Hematopoietic multipotent progenitor cell treated with erythropoietin and hydrocortisone succinate and interleukin-3 and kit ligand, for 6 days (in vitro differentiated cells): ENCODE measurements around the gene CA12.
"Not testable (repeated sequence)": the region's sequence is repeated elsewhere in the genome, so short reads cannot be mapped to it uniquely, and the experiment has no call there.

Experiments
- DNase-seq: peaks from one replicate; pipeline ENCODE4 v3.0.0-alpha.2; 2015

Gene CA12

DNA sequence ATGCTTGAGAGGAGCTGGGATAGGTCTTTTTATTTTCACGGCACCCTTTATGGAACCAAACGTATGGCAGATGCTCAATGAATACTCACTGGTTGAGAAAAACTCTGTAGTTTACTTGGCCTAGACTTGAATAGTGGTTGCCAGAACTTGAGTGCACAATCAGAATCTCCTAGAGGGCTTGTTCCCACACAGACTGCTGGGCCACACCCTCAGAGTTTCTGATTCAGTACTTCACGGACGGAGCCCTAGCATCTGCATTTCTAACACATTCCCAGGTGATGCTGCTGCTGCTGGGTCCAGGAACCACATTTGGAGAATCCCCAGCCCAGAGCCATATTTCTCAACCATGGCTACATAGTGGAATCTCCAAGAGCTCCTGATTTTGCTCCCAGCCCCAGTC lies 24.6 kb downstream of the CA12 start:
- DNase-seq, result no peak

DNA sequence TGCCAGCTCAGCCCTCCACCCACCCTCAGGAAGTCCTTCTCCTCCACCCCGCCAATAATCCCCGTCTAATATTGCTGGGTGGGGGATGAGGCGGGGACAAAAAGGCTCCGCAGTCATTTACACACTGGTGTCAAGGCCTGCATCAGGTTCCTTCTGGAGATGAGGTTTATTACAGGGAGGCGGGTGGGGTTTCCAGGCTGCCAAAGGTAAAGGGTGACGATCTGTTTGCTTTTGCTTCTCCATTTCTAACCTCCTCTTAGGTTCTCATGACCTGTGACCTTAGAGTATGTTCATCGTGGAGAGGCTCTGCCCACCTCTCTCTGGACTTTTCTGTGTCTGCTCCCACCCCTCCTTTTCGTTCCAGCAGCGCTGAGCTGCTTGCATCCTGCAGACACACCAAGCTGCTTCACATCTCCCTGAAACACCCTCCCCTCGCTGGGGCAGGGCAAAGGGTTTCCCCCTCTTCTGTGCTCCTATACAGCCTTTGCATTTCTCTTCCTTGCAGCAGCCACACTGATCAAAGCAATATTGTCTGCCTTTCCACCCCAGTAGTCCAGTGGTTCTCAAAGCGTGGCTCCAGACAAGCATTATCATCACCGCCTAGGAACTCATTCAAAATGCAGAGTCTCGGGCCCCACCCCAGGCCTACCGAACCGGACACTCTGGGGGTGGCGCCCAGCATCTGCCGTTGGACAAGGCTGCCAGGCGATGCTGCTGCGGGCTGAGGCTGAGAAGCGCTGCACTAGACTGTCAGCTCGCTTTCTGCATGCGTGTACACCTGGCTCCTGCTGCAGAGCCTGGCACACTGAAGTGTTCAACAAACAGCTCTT lies 26.6 kb downstream of the CA12 start:
- DNase-seq, result no peak

- no peak for DNase-seq
Observed at GRCh38 chr15:63353887-63354286, 27.8 kb downstream of the CA12 start.

- DNase-seq, result no peak
Observed at GRCh38 chr15:63353261-63353660, 28.4 kb downstream of the CA12 start.

DNA sequence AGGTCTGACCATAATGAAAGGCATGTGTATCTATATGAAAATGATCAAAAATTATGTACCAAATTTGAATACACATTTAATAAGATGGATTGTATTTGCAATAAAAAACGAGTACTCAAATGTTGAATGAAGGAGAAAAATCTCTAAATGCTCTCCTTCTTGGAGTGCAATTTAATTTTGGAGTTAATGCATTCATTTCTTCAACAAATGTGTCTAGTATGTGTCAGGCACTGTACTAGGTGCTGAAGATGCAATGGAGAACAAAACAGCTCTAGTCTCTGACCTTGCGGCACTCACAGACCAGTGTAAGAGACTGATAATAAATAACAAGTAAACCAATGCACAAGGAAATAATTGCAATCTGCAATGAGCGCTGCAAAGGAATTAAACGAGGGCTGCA lies 28.8 kb downstream of the CA12 start:
- no peak for DNase-seq

GRCh38 chr15:63351170-63351569 lies 30.5 kb downstream of the CA12 start:
- no peak for DNase-seq

DNA sequence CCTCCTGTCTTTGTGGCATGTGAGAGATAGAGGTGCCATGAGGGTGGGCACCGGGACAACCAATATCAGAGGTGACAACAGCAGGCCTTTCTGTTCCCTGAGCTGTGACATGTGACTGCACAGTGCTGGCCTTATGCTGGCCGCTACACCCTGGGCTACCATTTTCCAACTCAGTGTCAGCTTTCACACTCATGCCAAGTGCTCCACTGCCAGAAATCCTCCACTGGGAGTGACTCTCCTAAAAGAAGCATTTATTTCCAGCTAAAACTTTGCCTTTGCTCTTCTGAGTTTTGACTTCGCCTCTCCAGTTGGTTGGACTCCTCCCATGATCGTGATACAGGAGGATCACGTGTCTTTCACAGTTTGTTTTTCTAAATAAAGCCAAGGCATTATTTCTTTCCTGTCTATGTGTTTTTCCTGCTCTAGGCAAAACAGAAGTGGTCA lies 31.4 kb downstream of the CA12 start:
- DNase-seq, result no peak

DNA sequence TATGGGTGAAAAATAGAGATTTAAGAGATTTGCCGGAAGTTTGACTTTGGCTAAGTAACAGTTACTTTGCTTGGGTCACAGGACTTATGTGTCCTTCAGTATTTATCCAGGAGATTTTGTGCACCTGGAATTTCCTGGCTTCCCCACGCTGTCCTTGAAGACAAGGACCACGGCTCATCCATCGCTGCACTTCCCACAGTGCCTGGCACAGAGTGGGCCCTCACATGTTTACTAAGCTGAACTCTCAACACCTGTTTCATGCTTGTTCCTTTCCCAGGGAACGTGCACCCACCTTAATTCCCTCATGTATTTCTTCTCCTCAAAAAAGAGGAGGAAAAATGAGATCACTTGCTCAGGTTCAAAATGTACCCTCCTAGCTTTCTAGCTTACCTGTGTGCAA lies 32.0 kb downstream of the CA12 start:
- DNase-seq, result no peak

- no peak for DNase-seq
Observed at GRCh38 chr15:63349156-63349555, 32.5 kb downstream of the CA12 start.

GRCh38 chr15:63348392-63348791 lies 33.3 kb downstream of the CA12 start:
- DNase-seq, result peak; percentile 26

- no peak for DNase-seq
Observed at GRCh38 chr15:63347074-63347857, 34.4 kb downstream of the CA12 start.

GRCh38 chr15:63345391-63345752 lies 36.3 kb downstream of the CA12 start:
- DNase-seq, result no peak

DNA sequence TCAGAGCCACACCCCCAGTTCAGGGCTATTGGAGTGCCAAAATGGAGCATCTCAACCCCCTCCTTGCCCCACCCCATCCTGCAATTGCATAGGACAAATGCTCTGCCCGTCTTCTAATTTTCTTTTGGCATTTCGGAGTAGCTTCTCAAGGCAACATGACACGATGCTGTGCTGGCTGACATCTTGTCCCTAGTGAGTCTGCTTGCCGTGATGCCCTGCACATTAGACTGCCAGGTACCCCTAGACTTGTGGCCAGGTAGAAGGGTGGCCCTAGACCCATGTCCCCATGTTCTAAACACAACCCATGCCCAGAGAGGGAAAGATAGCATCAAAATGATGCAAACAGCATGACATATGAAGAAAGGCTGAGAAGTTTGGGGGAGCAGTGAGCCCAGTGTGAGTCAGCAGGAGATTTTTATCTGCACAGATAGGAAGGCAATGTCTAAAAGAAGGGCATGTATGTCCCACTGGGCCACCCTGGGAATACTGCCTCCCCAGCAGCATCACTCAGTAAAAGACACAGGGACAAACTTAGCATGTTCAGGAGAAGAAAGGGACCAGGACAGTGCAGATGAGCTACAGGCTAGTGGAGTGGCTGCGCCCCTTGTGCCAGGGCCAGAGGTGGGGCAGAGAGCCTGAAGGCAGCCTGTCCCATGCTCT lies 36.8 kb downstream of the CA12 start:
- peak; percentile 70 for DNase-seq

- not testable (repeated sequence) for DNase-seq
Observed at GRCh38 chr15:63342996-63343562, 38.6 kb downstream of the CA12 start.

- DNase-seq, result no peak
Observed at GRCh38 chr15:63341898-63342297, 39.7 kb downstream of the CA12 start.

DNA sequence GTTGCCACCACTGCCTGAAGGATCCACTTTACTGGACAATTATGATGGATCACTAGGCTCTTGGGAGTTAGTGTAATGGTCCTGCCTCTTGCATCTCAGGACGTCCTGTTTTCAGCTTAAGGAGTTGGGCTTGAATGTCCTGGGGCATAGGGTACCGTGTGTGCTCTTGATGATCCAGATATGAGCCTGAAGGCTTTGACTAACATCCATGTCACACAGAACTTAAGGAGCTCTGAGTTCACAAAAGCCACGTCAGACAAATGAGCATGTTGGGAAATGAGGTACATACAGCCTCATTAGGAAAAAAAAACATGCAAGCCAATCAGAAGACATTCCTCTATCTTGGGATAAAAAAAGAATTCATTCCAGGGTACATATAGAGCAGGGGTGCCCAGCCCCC lies 40.8 kb downstream of the CA12 start:
- DNase-seq, result no peak

DNA sequence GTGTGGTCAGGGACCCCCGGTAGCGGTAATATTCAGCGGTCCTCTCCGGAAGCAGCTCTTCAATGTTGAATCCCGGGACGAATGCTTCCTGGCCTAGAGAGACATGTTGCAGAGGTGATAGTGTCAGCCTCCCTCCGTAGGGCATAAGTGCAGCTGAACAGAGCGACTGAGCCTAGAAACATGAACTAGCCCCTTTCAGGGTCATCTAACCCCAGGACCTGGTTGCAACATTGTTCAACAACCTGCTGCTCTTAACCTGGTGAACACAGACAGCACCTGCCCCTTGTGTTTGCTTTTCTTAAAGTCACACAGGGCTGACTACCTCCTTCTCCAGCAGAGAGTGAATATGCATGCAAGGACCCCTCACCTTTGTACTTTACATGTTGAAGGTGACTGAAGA lies 41.3 kb downstream of the CA12 start:
- DNase-seq, result no peak

GRCh38 chr15:63339836-63340235 lies 41.8 kb downstream of the CA12 start:
- DNase-seq, result no peak

DNA sequence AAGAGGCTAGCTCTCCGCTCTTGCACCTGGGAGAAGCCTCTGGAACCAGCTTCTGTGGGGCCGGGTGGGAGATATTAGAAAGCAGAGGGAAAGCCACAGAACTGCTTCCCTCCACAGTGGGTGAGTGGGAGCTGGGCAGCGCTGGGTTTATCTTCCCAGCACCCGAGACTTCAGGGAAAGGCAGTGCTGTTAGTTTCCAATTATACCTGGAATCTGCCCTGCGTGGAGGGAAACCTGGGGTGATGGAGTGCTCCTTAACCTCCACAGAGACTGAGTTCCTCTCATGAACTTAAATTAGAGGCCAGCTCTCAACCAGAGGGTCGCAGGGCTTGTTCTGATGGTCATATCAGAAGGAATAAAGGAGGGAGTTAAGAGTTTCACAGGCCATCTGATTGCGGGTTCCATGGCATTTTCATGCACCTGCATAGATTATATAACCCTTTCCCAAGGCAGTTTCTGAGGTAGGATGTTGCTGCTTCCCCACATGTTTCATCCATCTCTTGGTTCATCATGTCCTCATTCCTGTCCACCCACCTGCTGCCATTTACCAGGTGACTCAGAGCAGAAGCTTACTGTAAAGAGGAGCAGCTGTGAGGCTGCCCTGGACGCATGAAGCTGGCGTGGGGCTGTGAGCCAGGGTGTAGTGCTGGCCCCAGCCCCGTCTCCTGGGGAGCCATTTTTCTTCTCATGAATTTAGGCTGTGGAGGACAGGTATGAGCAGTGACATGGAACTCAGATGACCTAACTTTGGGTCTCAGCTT lies 42.5 kb downstream of the CA12 start:
- DNase-seq, result no peak

- no peak for DNase-seq
Observed at GRCh38 chr15:63338170-63338569, 43.5 kb downstream of the CA12 start.

- no peak for DNase-seq
Observed at GRCh38 chr15:63337046-63337445, 44.6 kb downstream of the CA12 start.

DNA sequence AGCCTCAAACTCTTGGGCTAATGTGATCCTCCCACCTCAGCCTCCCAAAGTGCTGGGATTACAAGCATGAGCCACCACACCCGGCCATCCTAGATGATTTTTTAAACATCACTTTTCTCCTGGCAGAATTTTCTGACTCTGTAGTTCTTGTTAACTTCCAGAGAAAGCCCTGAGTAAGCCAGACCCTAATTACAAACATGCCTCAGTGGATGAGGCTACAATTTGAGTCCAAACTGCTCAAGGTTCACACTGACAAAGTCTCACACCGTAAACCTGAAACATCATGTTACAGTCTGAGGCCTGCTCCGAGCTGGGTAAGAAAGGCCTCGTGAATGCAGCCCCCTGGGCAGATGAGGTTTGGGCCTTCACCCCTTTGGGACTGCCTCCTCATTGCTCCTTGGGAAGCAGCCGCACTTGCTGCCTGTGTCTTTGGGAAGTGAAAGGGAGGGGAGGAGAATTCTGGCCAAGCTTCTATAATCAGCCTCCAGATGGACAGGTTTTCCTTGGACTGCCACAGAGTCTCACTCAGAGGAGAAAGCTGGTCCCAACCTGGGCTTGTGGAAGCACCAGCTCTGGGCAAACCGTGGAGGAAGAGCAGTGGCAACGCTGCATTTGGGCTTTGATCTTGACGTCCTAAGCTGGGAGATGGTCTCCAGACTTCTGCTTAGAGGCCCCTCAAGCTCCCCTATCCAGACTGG lies 46.0 kb downstream of the CA12 start:
- DNase-seq, result no peak
